SK-N-SH (cell line): Measurements from ENCODE around the gene CLCA4.

Source experiments
- CHD2 ChIP-seq: fragments of 150-350 bp; IDR thresholded peaks from 2 replicates; pipeline ENCODE4 v1.6.1; 2018; ENCODE audit warnings: low read length; ENCODE audit not compliant: partially characterized antibody
- FOXM1 ChIP-seq: IDR thresholded peaks from 2 replicates; pipeline ENCODE4 v1.4.0; 2012; ENCODE audit warnings: low read depth, mild to moderate bottlenecking
- JUND ChIP-seq: IDR thresholded peaks from 2 replicates; pipeline ENCODE4 v1.4.0; 2012
- MXI1 ChIP-seq: IDR thresholded peaks from 2 replicates; pipeline ENCODE4 v1.6.1; 2012; ENCODE audit warnings: mild to moderate bottlenecking, low read depth, low read length, improper control_type of control experiment
- NFIC ChIP-seq: IDR thresholded peaks from 2 replicates; pipeline ENCODE4 v1.4.0; 2012; ENCODE audit warnings: borderline replicate concordance
- POLR2AphosphoS5 ChIP-seq: IDR thresholded peaks from 2 replicates; pipeline ENCODE4 v1.6.1; 2012; ENCODE audit warnings: low read depth, low read length
- RAD21 ChIP-seq: IDR thresholded peaks from 2 replicates; pipeline ENCODE4 v1.6.1; 2012; ENCODE audit warnings: mild to moderate bottlenecking, low read length
- SMC3 ChIP-seq: IDR thresholded peaks from 2 replicates; pipeline ENCODE4 v1.6.1; 2012; ENCODE audit warnings: low read depth, low read length, improper control_type of control experiment
- TEAD4 ChIP-seq: IDR thresholded peaks from 2 replicates; pipeline ENCODE4 v1.4.0; 2012; ENCODE audit warnings: mild to moderate bottlenecking, borderline replicate concordance; ENCODE audit not compliant: insufficient read depth
- YY1 ChIP-seq: IDR thresholded peaks from 2 replicates; pipeline ENCODE4 v1.4.0; 2012; ENCODE audit warnings: low read depth, mild to moderate bottlenecking
- TF ChIP-seq, protein P1 (sequence below): fragments of 200-600 bp; sonication (generic); IDR thresholded peaks from 2 replicates; pipeline ENCODE4 v1.6.1; 2017; ENCODE audit warnings: antibody characterized with exemption, mild to moderate bottlenecking, moderate library complexity
- TF ChIP-seq, protein P2 (sequence below): IDR thresholded peaks from 2 replicates; pipeline ENCODE4 v1.4.0; 2012; ENCODE audit warnings: low read depth, borderline replicate concordance
- TF ChIP-seq, protein P3 (sequence below): IDR thresholded peaks from 2 replicates; pipeline ENCODE4; 2012
- TF ChIP-seq, protein P4 (sequence below): IDR thresholded peaks from 2 replicates; pipeline ENCODE4 v1.6.1; 2012; ENCODE audit warnings: mild to moderate bottlenecking, low read depth, low read length, moderate library complexity

DNA sequence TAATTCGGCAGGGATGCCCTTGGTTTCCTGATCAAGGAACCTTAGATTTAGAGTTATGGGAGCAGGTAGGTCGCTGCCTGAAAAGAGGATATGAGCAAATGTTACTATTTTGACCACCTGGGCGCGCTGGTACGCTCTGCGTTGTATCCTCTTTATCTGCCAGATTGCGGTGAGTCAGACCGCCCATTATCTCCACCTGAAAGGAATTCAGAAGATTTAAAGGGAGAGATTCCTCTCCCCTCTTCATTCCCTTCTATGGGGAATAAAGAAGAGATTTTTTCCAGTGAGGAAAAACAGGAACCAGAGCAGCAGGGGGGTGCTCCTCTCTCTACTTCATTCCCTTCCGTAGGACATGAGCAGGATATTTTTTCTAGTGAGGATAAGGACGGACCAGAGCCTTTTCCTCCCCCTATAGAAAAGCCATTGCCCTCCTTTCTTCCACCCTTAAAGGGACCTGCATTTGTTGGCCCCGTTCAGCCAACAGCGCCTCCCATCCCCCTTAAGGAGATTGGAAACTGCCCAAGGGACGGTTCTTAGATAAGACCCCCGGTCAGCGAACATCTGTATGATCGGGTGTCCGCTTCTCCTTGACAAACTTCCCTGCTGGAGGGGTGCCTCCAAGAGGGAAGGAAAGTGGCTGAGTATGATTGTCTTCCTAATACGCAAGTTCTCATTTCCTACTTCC, 44.0 kb upstream of the CLCA4 start:
- TF ChIP-seq CHD2 (no peak), FOXM1 (no peak), POLR2AphosphoS5 (no peak), YY1 (no peak), SMC3 (no peak), JUND (no peak), NFIC (no peak), RAD21 (no peak), MXI1 (no peak), TEAD4 (no peak)
- TF ChIP-seq, protein P1, sequence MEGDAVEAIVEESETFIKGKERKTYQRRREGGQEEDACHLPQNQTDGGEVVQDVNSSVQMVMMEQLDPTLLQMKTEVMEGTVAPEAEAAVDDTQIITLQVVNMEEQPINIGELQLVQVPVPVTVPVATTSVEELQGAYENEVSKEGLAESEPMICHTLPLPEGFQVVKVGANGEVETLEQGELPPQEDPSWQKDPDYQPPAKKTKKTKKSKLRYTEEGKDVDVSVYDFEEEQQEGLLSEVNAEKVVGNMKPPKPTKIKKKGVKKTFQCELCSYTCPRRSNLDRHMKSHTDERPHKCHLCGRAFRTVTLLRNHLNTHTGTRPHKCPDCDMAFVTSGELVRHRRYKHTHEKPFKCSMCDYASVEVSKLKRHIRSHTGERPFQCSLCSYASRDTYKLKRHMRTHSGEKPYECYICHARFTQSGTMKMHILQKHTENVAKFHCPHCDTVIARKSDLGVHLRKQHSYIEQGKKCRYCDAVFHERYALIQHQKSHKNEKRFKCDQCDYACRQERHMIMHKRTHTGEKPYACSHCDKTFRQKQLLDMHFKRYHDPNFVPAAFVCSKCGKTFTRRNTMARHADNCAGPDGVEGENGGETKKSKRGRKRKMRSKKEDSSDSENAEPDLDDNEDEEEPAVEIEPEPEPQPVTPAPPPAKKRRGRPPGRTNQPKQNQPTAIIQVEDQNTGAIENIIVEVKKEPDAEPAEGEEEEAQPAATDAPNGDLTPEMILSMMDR: no peak
- TF ChIP-seq, protein P2, sequence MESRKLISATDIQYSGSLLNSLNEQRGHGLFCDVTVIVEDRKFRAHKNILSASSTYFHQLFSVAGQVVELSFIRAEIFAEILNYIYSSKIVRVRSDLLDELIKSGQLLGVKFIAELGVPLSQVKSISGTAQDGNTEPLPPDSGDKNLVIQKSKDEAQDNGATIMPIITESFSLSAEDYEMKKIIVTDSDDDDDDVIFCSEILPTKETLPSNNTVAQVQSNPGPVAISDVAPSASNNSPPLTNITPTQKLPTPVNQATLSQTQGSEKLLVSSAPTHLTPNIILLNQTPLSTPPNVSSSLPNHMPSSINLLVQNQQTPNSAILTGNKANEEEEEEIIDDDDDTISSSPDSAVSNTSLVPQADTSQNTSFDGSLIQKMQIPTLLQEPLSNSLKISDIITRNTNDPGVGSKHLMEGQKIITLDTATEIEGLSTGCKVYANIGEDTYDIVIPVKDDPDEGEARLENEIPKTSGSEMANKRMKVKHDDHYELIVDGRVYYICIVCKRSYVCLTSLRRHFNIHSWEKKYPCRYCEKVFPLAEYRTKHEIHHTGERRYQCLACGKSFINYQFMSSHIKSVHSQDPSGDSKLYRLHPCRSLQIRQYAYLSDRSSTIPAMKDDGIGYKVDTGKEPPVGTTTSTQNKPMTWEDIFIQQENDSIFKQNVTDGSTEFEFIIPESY: no peak
- TF ChIP-seq, protein P3, sequence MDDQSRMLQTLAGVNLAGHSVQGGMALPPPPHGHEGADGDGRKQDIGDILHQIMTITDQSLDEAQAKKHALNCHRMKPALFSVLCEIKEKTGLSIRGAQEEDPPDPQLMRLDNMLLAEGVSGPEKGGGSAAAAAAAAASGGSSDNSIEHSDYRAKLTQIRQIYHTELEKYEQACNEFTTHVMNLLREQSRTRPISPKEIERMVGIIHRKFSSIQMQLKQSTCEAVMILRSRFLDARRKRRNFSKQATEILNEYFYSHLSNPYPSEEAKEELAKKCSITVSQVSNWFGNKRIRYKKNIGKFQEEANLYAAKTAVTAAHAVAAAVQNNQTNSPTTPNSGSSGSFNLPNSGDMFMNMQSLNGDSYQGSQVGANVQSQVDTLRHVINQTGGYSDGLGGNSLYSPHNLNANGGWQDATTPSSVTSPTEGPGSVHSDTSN: no peak
- TF ChIP-seq, protein P4, sequence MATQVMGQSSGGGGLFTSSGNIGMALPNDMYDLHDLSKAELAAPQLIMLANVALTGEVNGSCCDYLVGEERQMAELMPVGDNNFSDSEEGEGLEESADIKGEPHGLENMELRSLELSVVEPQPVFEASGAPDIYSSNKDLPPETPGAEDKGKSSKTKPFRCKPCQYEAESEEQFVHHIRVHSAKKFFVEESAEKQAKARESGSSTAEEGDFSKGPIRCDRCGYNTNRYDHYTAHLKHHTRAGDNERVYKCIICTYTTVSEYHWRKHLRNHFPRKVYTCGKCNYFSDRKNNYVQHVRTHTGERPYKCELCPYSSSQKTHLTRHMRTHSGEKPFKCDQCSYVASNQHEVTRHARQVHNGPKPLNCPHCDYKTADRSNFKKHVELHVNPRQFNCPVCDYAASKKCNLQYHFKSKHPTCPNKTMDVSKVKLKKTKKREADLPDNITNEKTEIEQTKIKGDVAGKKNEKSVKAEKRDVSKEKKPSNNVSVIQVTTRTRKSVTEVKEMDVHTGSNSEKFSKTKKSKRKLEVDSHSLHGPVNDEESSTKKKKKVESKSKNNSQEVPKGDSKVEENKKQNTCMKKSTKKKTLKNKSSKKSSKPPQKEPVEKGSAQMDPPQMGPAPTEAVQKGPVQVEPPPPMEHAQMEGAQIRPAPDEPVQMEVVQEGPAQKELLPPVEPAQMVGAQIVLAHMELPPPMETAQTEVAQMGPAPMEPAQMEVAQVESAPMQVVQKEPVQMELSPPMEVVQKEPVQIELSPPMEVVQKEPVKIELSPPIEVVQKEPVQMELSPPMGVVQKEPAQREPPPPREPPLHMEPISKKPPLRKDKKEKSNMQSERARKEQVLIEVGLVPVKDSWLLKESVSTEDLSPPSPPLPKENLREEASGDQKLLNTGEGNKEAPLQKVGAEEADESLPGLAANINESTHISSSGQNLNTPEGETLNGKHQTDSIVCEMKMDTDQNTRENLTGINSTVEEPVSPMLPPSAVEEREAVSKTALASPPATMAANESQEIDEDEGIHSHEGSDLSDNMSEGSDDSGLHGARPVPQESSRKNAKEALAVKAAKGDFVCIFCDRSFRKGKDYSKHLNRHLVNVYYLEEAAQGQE: no peak
